Endothelial cell of umbilical vein (primary cell): ENCODE measurements around the gene PTPRD. TPM values are rescaled to one million over a fixed set of nuclear protein-coding genes. Genes with fewer than 3 reads are reported as not detected.

Source experiments
- BruUV-seq: library from RNA; stranded (reverse); fragments of 400-500 nt; replicated peaks from 2 replicates; lab custom pipeline; 2021; lab: Mats Ljungman, UMichigan
- CTCF ChIA-PET: fragments of 300-600, 350-600 bp; sonication (Branson Sonifier 250); formaldehyde crosslinking; loops from one replicate; lab custom pipeline; 2021; ENCODE audit warnings: antibody characterized with exemption, inconsistent platforms; lab: Charles Lee
- POLR2A ChIA-PET: fragments of 300-600, 350-600 bp; sonication (Branson Sonifier 250); formaldehyde crosslinking; loops from one replicate; lab custom pipeline; 2021; ENCODE audit warnings: antibody characterized with exemption, inconsistent platforms; lab: Charles Lee
- DNase-seq: peaks from one replicate; pipeline ENCODE4 v3.0.0-alpha.2; 2011; ENCODE audit warnings: low read depth, low spot score
- FAIRE-seq: peaks from 2 replicates; lab custom pipeline; 2011; peaks lifted over from hg19 to GRCh38; lab: Jason Lieb, UNC
- H2AFZ ChIP-seq: 2 replicates; pipeline ENCODE4 v1.6.0; 2012; ENCODE audit warnings: low read depth, low read length, control low read depth, inconsistent platforms
- H3K27ac ChIP-seq: 2 replicates; pipeline ENCODE4 v1.5.1; 2011; ENCODE audit warnings: low read depth, mild to moderate bottlenecking, control low read depth, low read length, moderate library complexity; ENCODE audit not compliant: insufficient read depth
- H3K27me3 ChIP-seq, 2 experiments: 2 replicates each; pipeline versions ENCODE4 v1.6.0 to v1.6.1; 2011; ENCODE audit warnings: low read length in 2 of 2, mixed read lengths in 1 of 2; ENCODE audit not compliant: control insufficient read depth in 2 of 2, insufficient read depth in 2 of 2
- H3K36me3 ChIP-seq, 2 experiments: 2 replicates in 1 of 2; 3 replicates in 1 of 2; pipeline ENCODE4 v1.5.1; 2011; ENCODE audit warnings: low read length in 2 of 2, mild to moderate bottlenecking in 1 of 2, moderate library complexity in 1 of 2; ENCODE audit not compliant: control insufficient read depth in 2 of 2, insufficient read depth in 2 of 2; ENCODE audit errors: extremely low read depth in 1 of 2
- H3K4me1 ChIP-seq: 3 replicates; pipeline ENCODE4 v1.5.1; 2011; ENCODE audit warnings: mild to moderate bottlenecking, low read length; ENCODE audit not compliant: control insufficient read depth, insufficient read depth; ENCODE audit errors: extremely low read depth
- H3K4me2 ChIP-seq: 2 replicates; pipeline ENCODE4 v1.6.1; 2011; ENCODE audit warnings: low read length, control low read depth, mixed read lengths; ENCODE audit not compliant: insufficient read depth
- H3K4me3 ChIP-seq, 3 experiments: fragments of 200-600 bp in 1 of 3; sonication (generic), shearing (Covaris generic) in 1 of 3; replicated peaks in 1 of 3; 2 replicates each; pipeline ENCODE4 v1.5.1; 2011 to 2016; ENCODE audit warnings: control low read depth in 3 of 3, low read length in 3 of 3, mild to moderate bottlenecking in 2 of 3, inconsistent platforms in 1 of 3, low read depth in 1 of 3, moderate library complexity in 1 of 3; ENCODE audit not compliant: insufficient read depth in 1 of 3
- H3K79me2 ChIP-seq: 2 replicates; pipeline ENCODE4 v1.6.0; 2012; ENCODE audit warnings: low read length, inconsistent platforms; ENCODE audit not compliant: control insufficient read depth, insufficient read depth
- H3K9ac ChIP-seq: replicated peaks from 2 replicates; pipeline ENCODE3; 2011; ENCODE audit warnings: low read length, control low read depth; ENCODE audit not compliant: insufficient read depth; ENCODE audit errors: extremely low read depth
- H3K9me1 ChIP-seq: replicated peaks from 3 replicates; pipeline ENCODE4 v1.6.0; 2011; ENCODE audit warnings: mild to moderate bottlenecking, low read length; ENCODE audit not compliant: control insufficient read depth, insufficient read depth; ENCODE audit errors: extremely low read depth
- H3K9me3 ChIP-seq: replicated peaks from 2 replicates; pipeline ENCODE4 v1.5.1; 2012; ENCODE audit warnings: low read length, inconsistent platforms; ENCODE audit not compliant: control insufficient read depth, insufficient read depth
- H4K20me1 ChIP-seq: replicated peaks from 2 replicates; pipeline ENCODE3; 2011; ENCODE audit warnings: mild to moderate bottlenecking, low read length; ENCODE audit not compliant: control insufficient read depth, insufficient read depth; ENCODE audit errors: extremely low read depth
- EZH2 ChIP-seq: IDR thresholded peaks from 2 replicates; pipeline ENCODE4 v1.6.1; 2012; ENCODE audit warnings: borderline replicate concordance, low read depth, mild to moderate bottlenecking, moderate library complexity, low read length, inconsistent platforms; ENCODE audit not compliant: severe bottlenecking
- FOS ChIP-seq: IDR thresholded peaks from 2 replicates; pipeline ENCODE4 v1.6.1; 2011; ENCODE audit warnings: mild to moderate bottlenecking, low read length, moderate library complexity, borderline replicate concordance; ENCODE audit not compliant: insufficient read depth
- GATA2 ChIP-seq: IDR thresholded peaks from 2 replicates; pipeline ENCODE4 v1.7.0; 2011; ENCODE audit warnings: low read depth, mild to moderate bottlenecking, moderate library complexity, mixed read lengths, low read length; ENCODE audit not compliant: insufficient read length, insufficient read depth
- JUN ChIP-seq: IDR thresholded peaks from 2 replicates; pipeline ENCODE4 v1.6.1; 2011; ENCODE audit warnings: borderline replicate concordance, low read depth; ENCODE audit not compliant: insufficient read length, insufficient read depth
- MYC ChIP-seq: IDR thresholded peaks from one replicate; pipeline ENCODE4 v1.6.1; 2011; ENCODE audit warnings: mild to moderate bottlenecking, low read depth, low read length
- POLR2A ChIP-seq: IDR thresholded peaks from 2 replicates; pipeline ENCODE4 v1.6.1; 2012; ENCODE audit warnings: low read depth, mild to moderate bottlenecking, control low read depth, low read length
- POLR2AphosphoS5 ChIP-seq: IDR thresholded peaks from 2 replicates; pipeline ENCODE4 v1.6.1; 2012; ENCODE audit warnings: low read depth, mild to moderate bottlenecking, control low read depth, low read length, moderate library complexity; ENCODE audit not compliant: insufficient read depth
- dilution Hi-C: fragments of 300-500 bp; cut with MboI; formaldehyde crosslinking; loops from one replicate; pipeline ENCODE4 v1.15.0; 2019; ENCODE audit warnings: low sequenced_read_pairs; ENCODE audit not compliant: extremely low pct_ligation_motif_present
- intact Hi-C: fragments of 100-400 bp; cut with micrococcal nuclease; formaldehyde crosslinking; loops from one replicate; pipeline ENCODE4 v1.10.0; 2022
- polyA plus RNA-seq, 4 experiments: library from polyadenylated mRNA; depleted of rRNA in 3 of 4; stranded (reverse) in 3 of 4; unstranded in 1 of 4; fragments of >200 nt; gene quantifications; 2 replicates each; pipeline versions ENCODE4 v1.2.1 to v1.2.3, GENCODE V29; 2011 to 2012; ENCODE audit warnings: missing spikeins in 1 of 4
- total RNA-seq: library from RNA; stranded (reverse); gene quantifications from 2 replicates; pipeline ENCODE4 v1.2.3, GENCODE V29; 2021
- TF ChIP-seq, protein P1 (sequence below), 2 donors: IDR thresholded peaks; 1 replicate in 1 of 2; 2 replicates in 1 of 2; pipeline ENCODE4 v1.5.1; 2011; ENCODE audit warnings: low read length in 2 of 2, mild to moderate bottlenecking in 2 of 2, moderate library complexity in 2 of 2, control low read depth in 1 of 2, inconsistent platforms in 1 of 2, low read depth in 1 of 2; ENCODE audit not compliant: insufficient read depth in 1 of 2; ENCODE audit errors: extremely low read depth in 1 of 2
- TF ChIP-seq, protein P2 (sequence below): IDR thresholded peaks from 2 replicates; pipeline ENCODE4 v1.6.1; 2011; ENCODE audit not compliant: insufficient read depth, insufficient read length

PTPRD gene
- total and polyA plus RNA-seq, 2 donors (not counting 3 experiments of a cell fraction or from before 2014, with no cell fraction given): 5.5 to 5.7 TPM

DNA sequence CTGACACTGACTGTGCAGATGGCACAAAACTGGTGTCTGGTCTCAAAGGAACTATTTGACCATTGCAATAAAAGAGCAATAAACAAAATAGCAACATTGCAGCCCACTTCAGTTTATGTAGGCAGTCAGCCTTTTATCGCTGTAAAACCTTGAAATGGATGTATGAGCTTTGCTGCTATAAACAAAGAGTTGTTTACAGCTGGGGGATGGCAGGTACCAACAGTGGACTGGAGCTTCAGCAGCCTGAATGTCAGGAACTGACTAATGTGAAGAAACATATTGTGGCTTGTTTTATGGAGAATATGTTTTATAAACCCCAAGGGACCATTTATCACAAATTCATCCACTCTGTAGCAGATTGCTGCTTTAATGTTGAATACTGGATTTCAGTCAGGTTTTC lies 78.0 kb downstream of the PTPRD start:
- dilution Hi-C loops: no loop called here
- FAIRE-seq: no peak

DNA sequence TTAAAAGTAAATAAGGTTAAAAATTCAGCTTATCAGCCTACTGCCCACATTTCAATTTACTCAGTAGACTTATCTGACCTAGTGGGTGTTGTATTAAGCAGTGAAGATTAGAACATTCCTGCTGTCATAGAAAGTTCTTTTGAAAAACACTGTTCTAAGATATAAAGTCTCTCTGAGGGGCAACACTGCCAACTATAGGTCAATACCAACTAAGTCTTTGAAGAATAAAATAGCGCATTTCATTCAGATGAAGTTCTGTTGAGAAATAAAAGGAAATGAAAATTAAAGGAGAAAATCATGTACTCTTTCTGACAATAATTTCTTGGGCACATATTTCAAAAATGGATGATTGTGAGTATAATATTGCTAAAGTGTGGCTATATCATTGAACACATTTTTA lies 86.8 kb downstream of the PTPRD start:
- TF ChIP-seq POLR2AphosphoS5 (no peak), JUN (no peak), GATA2 (no peak), POLR2A (no peak), MYC (no peak), EZH2 (no peak), FOS (no peak)
- TF ChIP-seq, protein P1, sequence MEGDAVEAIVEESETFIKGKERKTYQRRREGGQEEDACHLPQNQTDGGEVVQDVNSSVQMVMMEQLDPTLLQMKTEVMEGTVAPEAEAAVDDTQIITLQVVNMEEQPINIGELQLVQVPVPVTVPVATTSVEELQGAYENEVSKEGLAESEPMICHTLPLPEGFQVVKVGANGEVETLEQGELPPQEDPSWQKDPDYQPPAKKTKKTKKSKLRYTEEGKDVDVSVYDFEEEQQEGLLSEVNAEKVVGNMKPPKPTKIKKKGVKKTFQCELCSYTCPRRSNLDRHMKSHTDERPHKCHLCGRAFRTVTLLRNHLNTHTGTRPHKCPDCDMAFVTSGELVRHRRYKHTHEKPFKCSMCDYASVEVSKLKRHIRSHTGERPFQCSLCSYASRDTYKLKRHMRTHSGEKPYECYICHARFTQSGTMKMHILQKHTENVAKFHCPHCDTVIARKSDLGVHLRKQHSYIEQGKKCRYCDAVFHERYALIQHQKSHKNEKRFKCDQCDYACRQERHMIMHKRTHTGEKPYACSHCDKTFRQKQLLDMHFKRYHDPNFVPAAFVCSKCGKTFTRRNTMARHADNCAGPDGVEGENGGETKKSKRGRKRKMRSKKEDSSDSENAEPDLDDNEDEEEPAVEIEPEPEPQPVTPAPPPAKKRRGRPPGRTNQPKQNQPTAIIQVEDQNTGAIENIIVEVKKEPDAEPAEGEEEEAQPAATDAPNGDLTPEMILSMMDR (IDR thresholded peaks at IDR 0.05; ENCODE audit: extremely low read depth in 1 of 2, insufficient read depth in 1 of 2, low read depth in 1 of 2, low read length in 2 of 2): no peak
- TF ChIP-seq, protein P2, sequence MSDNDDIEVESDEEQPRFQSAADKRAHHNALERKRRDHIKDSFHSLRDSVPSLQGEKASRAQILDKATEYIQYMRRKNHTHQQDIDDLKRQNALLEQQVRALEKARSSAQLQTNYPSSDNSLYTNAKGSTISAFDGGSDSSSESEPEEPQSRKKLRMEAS: no peak
- POLR2A ChIA-PET: no interaction called here

More for the DNA sequence above, 78.0 kb downstream of the PTPRD start:
- H2AFZ ChIP-seq: no peak overlapping the region
- no peak for DNase-seq
- no peaks in the 10 kb centered on the region for H3K27me3 ChIP-seq
- BruUV-seq: no TSS peak
- TF ChIP-seq POLR2A: no peak
- H3K36me3 ChIP-seq: no peaks in the 10 kb centered on the region
- H3K9me1 ChIP-seq: no peaks in the 10 kb centered on the region
- ChIA-PET POLR2A (no interaction called here), CTCF (no interaction called here)
- intact Hi-C loops: no loop called here
- H3K9ac ChIP-seq: no peak overlapping the region
- H3K27ac ChIP-seq: no peak overlapping the region
- H3K4me1 ChIP-seq: no peaks in the 10 kb centered on the region
- H3K9me3 ChIP-seq: no peaks in the 10 kb centered on the region
- H3K79me2 ChIP-seq: no peaks in the 10 kb centered on the region
- no peak overlapping the region for H3K4me3 ChIP-seq
- H3K4me2 ChIP-seq: no peak overlapping the region
- H4K20me1 ChIP-seq: no peaks in the 10 kb centered on the region

More for the DNA sequence above, 86.8 kb downstream of the PTPRD start:
- no peaks in the 10 kb centered on the region for H3K9me3 ChIP-seq
- no peak for DNase-seq
- no peaks in the 10 kb centered on the region for H3K9me1 ChIP-seq
- no peak overlapping the region for H3K27ac ChIP-seq
- no peaks in the 10 kb centered on the region for H3K27me3 ChIP-seq
- no peaks in the 10 kb centered on the region for H3K36me3 ChIP-seq
- dilution Hi-C loops: no loop called here
- FAIRE-seq: no peak
- H3K9ac ChIP-seq: no peak overlapping the region
- no peak overlapping the region for H3K4me3 ChIP-seq
- BruUV-seq: no TSS peak
- CTCF ChIA-PET: no interaction called here
- H2AFZ ChIP-seq: no peak overlapping the region
- no peak overlapping the region for H3K4me2 ChIP-seq
- no peaks in the 10 kb centered on the region for H3K79me2 ChIP-seq
- H3K4me1 ChIP-seq: no peaks in the 10 kb centered on the region
- intact Hi-C loops: no loop called here
- no peaks in the 10 kb centered on the region for H4K20me1 ChIP-seq
